HTERT RPE-1 (cell line): ENCODE data around the gene CAMK1D.
"Not testable (repeated sequence)": the region's sequence is repeated elsewhere in the genome, so short reads cannot be mapped to it uniquely, and the experiment has no call there.

Source experiments
- in situ Hi-C: fragments of 300-500 bp; cut with MboI; formaldehyde crosslinking; loops from 4 replicates; pipeline ENCODE4 v1.14.3; 2020; ENCODE audit warnings: low sequenced_read_pairs

CAMK1D gene

DNA sequence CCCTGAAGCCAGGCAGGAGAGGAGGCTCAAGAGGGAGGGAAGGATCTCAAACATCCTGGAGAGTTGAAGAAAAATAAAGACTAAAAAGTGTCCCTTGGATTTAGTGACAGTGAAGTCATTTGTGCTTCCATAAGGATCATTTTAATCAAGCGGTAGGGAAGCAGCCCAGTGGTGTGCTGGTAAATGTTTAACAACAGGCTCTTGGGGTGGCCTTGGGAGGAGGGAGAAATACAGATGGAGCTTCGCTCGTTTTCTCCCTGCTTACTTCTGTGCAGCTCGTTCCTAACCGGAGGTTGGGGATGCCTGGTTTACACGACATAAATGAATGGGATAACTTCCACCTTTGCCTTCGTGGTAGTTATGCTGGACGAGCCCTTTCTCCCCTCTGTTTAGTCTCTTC lies 140.0 kb downstream of the CAMK1D start:
- in situ Hi-C loops: no loop called here

DNA sequence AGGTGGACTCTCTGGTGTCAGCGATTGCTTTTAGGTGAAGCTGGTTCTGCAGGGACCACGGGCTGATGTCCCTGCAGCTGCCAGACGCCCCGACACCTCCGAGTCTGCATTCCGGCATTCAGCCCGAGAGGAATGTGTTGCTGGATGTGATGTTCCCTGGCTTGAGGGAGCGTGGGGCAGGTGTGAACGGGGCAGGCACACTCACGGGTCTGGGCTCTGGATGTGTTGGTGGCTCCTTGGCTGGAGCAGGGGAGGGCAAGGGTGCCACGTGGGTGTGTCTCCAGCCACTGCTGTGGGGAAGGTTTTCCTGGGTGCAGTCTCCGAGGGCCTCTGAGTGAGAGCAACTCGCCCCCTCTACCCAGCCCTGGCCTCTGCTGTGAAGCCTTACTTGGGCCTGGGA lies 140.5 kb downstream of the CAMK1D start:
- in situ Hi-C loops: no loop called here

DNA sequence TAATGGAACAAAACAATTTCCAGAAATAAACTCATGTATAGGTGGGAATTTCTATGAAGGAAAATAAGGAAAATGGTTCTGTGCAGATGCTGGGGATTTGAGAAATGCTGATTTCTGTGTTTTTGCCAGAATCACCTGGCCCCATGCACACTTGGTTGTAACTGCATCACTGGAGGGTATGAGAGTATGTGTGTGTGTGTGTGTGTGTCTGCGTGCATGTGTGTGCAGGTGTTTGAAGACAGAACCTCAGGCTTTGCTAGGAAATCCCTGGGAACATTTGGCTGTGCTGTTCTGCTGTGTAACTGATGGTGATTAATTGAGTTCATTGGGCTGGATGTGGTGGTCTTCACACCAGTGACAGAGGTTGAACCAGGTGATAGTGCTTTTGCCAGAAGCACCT lies 141.6 kb downstream of the CAMK1D start:
- in situ Hi-C loops: no loop called here

DNA sequence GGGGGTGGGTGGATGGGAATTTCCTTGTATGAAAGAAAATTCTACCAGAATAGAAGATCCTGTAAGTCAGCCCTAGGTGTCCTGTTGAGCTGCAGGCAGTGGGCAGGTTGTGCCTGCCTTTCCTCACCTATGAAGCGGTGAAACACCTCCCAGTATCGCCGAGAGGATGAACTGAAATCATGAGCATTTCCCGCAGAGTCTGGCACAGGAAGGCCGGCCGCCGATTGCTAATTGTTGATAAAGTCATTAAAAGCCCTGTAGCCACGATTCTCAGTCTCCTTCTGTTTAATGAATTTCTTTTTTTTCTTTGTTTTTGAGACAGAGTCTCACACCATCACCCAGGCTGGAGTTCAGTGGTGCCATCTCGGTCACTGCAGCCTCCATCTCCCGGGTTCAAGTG lies 142.1 kb downstream of the CAMK1D start:
- in situ Hi-C loops: no loop called here

DNA sequence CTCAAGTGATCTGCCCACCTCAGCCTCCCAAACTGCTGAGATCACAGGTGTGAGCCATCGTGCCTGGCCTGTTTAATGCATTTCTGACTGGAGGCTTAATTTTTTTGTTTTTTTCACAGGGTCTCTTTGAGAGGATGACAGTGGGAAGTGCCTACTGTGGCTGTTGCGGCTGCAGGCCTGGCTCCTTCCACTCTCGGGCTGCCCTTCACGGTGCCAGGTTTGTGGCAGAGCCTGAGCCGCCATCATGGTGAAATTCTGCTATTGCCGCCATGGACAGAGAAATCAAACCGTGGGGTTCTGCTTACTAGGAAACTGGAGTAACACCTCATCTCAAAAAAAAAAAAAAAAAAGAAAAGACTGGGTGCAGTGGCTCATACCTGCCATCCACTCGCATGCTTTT lies 142.7 kb downstream of the CAMK1D start:
- in situ Hi-C loops: no loop called here

DNA sequence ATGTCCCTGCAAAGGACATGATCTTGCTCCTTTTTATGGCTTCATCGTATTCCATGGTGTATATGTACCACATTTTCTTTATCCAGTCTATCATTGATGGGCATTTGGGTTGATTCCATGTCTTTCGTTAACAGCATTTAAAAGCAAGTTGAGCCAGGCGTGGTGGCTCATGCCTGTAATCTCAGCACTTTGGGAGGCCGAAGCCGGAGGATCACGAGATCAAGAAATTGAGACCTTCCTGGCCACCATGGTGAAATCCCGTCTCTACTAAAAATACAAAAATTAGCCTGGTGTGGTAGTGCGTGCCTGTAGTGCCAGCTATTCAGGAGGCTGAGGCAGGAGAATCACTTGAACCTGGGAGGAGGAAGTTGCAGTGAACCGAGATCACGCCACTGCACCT lies 147.7 kb downstream of the CAMK1D start:
- in situ Hi-C loops: not testable (repeated sequence)

DNA sequence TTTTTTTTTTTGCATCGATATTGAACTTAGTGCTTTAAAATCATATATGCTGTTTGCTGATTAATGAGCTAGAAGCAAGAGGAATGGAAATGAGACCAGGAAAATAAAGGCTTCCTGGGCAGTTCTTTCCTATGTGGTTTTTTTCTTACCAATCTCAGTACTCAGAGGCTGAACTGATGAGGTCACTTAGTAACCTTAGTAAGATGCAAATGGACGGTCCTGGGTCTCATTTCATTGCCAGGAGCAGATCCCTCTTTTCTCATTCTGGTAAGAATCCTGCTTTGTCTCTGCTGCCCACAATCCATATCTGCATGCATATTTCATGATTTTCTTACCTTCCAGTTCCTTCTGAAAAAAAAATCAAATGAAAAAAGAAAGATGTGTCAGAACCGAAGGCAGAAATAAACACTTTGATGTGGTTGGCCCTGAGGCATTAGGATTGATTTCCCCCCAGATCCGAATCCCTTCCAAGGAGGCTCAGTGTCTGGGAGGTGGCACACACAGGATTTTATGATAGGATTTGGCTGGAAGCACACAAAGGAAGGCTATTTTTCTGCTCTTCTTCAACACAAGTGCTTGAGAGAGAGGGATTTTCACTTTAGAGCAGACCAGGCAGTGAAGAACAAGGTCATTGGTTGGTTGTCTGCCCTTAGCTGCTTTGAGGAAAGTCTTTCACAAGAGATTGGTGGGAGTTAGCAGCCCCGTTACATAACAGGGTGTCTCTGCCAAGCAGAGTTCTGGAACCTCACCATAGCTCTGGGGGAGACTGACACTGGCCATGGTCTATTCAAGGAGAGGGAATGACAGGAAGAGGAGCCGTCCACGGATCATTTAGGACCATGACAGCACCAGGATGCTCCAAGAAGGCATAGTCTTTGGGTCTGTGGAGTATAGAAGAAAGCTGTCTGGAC lies 150.0 kb downstream of the CAMK1D start:
- in situ Hi-C loops: no loop called here

DNA sequence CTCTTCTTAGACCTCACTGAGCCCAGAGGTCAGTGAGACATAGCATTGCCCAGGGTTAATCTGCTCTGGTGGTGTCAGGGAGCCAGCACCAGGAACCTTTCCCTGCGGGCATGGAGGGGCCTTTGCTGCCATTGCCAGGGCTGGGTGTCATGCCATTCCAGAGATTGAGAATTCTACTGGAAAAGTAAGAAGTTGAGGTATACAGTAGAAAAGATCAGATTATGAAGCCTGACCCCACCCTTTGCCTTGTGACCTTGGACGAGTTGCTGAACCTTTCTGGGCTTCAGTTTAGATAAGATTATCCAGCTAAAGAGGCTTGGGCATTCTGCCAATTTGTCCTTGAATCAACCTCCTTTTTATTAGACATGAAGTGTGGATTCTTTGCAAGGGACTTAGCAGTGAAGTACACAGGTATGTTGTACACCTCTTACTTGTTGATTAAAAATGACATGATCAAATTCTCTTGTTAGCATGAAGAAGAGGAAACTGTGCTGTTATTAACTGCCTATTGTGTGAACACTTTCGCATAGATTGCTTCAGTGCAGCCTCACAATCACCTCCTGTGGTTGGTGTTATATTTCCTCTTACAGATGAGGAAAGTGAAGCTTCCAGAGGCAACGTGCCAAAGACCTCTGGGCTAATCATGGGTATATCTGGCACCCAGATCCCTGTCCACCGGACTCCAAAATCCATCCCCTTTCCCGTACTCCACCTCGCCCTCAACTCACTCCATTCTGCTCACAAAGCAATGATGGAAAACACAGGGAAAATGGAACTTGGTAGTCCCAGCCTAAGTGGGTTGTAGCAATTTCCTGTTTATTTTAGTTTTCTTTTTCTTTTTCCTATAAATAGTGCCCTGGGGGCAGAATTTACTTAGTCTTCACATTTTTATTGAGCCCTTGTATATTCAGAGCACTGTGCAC lies 151.3 kb downstream of the CAMK1D start:
- in situ Hi-C loops: no loop called here

DNA sequence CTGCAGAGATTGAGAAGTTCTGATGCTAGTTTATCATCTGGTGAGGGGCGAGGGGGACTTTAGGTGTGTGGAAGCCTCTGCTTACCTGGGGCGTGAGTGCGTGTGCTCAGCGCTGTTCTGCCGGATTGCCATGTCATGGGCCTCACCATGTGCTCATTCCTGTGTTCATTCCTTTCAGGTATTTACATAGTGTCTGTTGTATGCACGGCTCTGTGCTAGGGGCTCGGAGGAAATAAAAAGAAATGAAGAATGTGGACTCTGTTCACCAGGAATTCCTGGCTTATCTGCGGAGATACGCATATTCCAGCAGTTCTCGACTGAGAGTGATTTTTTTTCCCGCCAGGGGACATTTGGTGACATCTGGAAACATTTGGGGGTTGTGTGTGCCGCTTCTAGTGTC lies 152.0 kb downstream of the CAMK1D start:
- in situ Hi-C loops: no loop called here

DNA sequence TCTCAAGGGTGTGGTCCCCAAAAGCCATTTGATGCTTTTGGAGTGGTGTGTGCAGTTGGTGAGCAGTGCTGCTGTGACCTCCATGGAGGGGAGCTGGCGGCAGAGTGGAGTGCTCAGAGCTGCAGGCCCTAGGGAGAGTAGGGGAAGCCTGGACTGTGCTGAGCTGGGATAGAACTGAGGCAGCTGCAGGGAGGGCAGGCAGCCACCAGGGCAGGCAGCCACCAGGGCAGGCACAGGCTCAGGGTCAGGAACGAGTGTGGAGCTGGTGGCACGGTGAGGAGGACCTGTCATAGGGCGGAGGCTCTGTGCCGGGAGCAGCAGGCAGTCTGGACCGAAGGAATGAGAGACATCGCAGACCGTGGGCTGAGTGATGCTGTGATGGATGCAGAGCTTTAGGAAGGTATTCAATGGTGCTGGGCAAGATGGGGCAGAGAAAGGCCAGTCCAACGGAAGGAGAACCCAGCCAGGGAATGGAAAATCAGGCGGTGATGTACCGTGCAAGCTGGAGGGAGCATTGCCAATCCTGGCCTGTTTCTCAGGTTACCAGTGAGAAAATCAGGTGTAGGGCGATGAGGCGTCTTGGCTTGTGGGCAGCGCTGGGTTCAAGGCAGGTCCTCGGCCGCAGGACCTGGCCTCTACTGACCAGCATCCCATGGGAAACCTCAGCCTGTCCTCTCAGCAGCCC lies 152.6 kb downstream of the CAMK1D start:
- in situ Hi-C loops: no loop called here

DNA sequence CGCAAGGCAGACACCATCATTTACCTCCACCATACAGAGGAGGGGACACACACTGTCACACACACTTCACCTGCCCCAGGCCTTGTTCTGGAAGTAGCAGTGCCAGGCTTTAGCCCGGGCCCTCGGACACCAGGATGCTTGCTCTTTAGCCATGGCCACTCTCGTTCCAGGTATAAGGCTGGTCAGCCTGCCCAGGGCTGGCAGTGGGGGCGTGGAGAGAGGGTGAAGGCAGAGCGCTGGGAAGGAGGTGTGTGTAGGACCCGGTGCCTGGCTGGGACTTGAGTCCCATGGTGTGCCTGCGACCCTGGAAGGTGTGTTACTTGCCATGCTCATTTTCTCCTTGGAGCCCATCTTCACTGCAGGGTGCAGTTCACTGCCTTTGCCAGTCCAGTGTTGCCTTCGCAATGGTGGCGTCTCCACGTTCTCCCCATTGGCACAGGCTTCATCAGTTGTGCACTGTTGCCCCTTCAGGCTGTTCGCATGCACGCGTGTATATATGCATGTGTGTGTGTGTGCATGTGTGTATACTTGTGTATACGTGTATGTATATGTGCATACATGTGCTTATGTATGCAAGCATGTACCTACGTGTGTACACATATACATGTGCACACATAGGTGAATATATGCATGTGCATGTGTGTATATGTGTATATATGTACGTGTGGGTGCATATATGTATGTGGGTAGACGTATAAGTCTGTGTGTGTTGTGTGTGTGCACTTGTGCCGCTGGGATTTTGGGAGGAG lies 153.4 kb downstream of the CAMK1D start:
- in situ Hi-C loops: no loop called here

DNA sequence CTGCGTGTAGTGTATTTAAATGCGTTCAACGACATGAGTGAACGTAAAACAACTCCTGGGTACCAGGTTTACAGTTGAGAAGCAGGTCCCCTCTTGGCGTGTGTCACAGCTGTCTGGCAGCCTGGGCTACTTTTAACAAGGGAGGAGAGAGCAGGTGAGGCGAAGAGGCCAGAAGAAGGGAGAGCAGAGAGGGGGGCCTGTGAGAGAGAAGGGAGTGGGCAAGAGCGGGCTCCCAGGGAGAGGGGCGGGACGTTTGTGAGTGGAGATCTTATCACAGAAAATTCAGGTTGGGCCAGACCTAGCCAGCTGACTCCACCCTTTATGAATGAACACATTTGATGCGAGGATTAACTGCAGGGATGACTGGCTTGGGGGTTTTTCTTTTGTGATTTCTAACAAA lies 154.0 kb downstream of the CAMK1D start:
- in situ Hi-C loops: no loop called here

DNA sequence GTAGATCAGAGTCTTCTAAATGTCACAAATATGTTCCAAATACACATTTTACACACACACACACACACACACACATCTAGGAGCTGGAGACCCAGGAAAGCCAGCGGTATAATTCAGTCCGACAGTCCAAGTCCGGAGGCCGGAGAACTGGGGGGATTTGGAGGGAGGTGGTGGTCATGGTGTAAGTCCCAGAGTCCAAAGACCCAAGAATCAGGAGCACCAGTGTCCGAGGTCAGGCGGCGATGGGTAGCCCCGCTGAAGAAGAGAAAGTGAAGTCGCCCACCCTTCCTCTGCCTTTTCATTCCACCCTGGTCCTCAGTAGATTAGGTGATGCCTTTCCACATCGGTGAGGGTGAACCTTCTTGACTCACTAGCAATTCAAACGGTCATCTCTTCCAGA lies 154.8 kb downstream of the CAMK1D start:
- in situ Hi-C loops: no loop called here

DNA sequence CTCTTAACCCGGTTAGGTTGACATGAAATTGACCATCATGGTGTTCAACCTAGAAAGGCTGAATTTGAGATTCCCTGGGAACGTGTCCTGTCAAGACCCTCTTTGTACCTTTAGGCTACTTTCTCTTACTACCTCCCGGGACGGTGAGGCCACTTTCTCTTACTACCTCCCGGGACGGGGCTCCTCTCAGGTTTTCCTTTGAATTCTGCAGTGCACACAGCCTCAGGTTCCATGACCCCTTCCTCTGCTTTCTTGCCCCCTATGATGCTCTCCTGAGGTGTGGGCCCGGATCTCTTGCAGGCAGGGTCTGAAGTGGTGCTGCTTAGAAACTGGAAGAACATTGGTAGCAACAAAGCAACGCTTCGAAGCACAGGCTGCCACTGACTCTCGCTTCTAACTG lies 155.3 kb downstream of the CAMK1D start:
- in situ Hi-C loops: no loop called here

DNA sequence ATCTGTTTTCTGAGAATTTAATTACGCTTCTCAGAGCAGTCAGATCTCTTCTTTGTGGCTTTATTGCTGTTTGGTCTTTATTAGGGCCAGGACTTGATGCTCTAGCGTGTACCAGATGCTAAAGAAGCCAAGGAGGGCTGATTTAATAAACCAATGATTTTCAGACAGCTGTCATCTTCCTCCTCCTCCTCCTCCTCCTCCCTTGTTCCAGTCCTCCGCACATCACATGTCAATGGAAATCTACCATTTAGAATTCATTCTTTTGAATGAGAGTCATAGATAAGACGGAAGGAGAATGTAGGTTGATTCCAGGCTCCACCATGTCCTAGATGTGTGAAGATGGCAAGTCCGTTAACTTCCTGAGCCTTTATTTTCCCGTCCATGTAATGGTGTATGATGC lies 156.3 kb downstream of the CAMK1D start:
- in situ Hi-C loops: no loop called here

DNA sequence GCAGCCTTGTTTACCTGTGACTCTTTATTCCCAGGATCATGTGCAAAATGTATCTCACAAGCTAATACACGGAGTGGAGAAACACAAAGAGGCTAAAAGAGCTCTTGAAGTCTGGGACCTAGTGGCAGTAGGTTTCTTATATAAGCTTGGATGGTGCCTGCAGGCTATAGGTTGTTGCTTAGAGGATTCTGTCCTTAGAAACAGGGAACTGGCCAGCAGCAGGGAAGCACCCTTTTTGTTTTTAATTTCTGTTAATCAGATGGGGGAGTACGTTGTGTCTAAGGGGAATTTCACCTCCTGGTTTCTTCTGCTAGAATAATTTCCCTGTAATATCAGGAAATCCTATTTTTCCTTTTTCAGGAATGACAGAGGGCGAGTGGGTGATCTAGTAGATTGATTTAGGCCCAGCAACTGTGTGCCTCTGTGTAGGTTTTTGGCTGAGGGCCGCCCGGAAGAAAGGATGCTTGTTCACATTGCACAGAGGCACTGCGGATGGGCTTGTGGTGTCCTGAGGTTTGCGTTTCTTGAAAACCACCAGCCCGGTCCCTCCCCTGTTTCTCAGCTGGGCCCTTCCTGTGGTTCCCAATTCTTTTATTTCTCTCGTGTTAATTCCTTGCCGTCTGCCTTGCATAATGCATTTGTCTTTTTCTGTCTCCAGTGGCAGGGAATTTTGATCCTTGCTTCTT lies 158.0 kb downstream of the CAMK1D start:
- in situ Hi-C loops: no loop called here

DNA sequence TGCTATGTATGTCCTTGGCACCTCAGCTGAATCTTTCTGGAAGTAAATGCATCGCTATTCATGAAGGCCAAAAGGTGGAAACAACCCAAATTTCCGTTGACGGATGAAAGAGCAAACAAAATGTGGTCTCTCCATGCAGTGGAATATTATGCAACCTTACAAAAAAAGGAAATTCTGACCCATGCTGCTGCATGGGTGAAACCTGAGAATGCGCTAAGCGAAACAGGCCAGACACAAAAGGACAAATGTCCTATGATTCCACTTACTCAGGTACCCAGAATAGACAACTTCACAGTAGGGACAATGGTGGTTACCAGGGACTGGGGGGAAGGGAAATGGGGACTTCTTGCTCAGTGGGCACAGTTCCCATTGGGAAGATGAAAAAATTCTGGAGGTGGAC lies 158.8 kb downstream of the CAMK1D start:
- in situ Hi-C loops: no loop called here

DNA sequence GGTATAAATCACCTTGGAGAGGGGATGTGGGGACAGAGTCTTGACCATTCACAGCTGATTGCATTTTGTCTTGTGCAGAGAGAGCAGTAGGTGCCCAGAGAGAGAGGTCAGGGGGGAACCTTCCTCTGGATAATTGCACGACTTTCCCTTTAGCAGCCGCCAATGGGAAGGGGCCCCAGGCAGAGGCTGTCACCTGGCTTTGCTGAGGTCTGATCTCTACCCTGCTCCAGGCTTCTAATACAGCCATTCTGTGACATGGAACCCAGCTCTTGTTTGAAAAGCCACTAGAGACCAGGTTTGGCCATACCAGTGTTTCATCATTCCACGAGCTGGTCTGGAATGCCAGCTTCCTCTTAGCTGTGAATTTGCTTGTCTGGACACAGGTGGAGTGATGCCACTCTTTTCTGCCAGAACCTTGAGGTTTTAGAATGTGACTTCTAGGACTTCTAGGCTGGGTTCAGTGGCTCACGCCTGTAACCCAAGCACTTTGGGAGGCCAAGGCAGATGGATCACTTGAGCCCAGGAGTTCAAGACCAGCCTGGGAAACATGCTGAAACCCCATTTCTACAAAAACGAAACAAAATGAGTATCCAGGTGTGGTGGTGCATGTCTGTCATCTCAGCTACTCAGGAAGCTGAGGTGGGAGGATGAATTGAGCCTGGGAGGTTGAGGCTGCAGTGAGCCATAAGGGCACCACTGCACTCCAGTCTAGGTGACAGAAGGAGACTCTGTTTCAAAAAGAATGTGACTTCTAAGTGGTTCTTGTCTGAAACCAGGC lies 159.9 kb downstream of the CAMK1D start:
- in situ Hi-C loops: no loop called here

DNA sequence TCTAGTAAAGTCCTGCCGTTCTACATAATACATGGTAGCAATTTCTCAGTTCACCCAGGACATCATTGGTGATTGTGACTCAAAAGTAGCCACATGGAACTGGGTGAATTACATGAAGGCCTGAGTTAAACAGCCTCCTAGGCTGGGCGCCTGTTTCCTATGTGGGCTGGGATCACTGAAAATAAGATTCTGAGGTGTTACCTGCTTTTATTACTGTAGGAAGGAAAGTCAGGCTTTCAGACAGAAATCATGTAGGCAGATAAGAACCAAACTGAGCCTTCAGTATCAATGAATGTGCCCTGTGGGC lies 160.4 kb downstream of the CAMK1D start:
- in situ Hi-C loops: no loop called here
